HEK293 (cell line): ENCODE measurements around the gene SGMS1.

Experiments used
- BCL11B ChIP-seq: fragments of 450-650 bp; formaldehyde crosslinking; IDR thresholded peaks from 2 replicates; pipeline ENCODE4 v1.5.1; 2016; ENCODE audit warnings: low read depth, missing biosample characterization, missing genetic modification characterization
- KLF10 ChIP-seq: fragments of 450-650 bp; IDR thresholded peaks from 2 replicates; pipeline ENCODE4 v1.5.1; 2018; ENCODE audit warnings: missing biosample characterization, mild to moderate bottlenecking, missing genetic modification characterization
- KLF8 ChIP-seq: fragments of 450-650 bp; formaldehyde crosslinking; IDR thresholded peaks from 2 replicates; pipeline ENCODE4 v1.5.1; 2016; ENCODE audit warnings: missing biosample characterization, missing genetic modification characterization
- OSR2 ChIP-seq: fragments of 450-650 bp; formaldehyde crosslinking; IDR thresholded peaks from 2 replicates; pipeline ENCODE4 v1.5.1; 2016; ENCODE audit warnings: missing biosample characterization, missing genetic modification characterization
- PRDM1 ChIP-seq: fragments of 450-650 bp; formaldehyde crosslinking; IDR thresholded peaks from 2 replicates; pipeline ENCODE4; 2016; ENCODE audit warnings: missing biosample characterization, missing genetic modification characterization
- REPIN1 ChIP-seq: fragments of 450-650 bp; formaldehyde crosslinking; IDR thresholded peaks from 2 replicates; pipeline ENCODE4 v1.5.1; 2017; ENCODE audit warnings: missing biosample characterization, missing genetic modification characterization, low read depth
- SP2 ChIP-seq: fragments of 450-650 bp; formaldehyde crosslinking; IDR thresholded peaks from 2 replicates; pipeline ENCODE4 v1.5.1; 2016; ENCODE audit warnings: missing biosample characterization, missing genetic modification characterization
- WT1 ChIP-seq: fragments of 450-650 bp; formaldehyde crosslinking; IDR thresholded peaks from 2 replicates; pipeline ENCODE4 v1.5.1; 2016; ENCODE audit warnings: missing biosample characterization, missing genetic modification characterization
- YY2 ChIP-seq: fragments of 450-650 bp; formaldehyde crosslinking; IDR thresholded peaks from 2 replicates; pipeline ENCODE4 v1.5.1; 2016; ENCODE audit warnings: missing biosample characterization, missing genetic modification characterization
- ZBTB48 ChIP-seq: fragments of 450-650 bp; formaldehyde crosslinking; IDR thresholded peaks from 2 replicates; pipeline ENCODE4 v1.5.1; 2016; ENCODE audit warnings: missing biosample characterization, missing genetic modification characterization
- ZFP41 ChIP-seq: fragments of 450-650 bp; formaldehyde crosslinking; IDR thresholded peaks from 2 replicates; pipeline ENCODE4 v1.5.1; 2016; ENCODE audit warnings: missing biosample characterization, missing genetic modification characterization, borderline replicate concordance
- ZIC2 ChIP-seq: fragments of 450-650 bp; formaldehyde crosslinking; IDR thresholded peaks from 2 replicates; pipeline ENCODE4 v1.5.1; 2016; ENCODE audit warnings: missing biosample characterization, missing genetic modification characterization
- ZNF155 ChIP-seq: fragments of 450-650 bp; formaldehyde crosslinking; IDR thresholded peaks from 2 replicates; pipeline ENCODE4 v1.5.1; 2016; ENCODE audit warnings: missing biosample characterization, missing genetic modification characterization
- ZNF214 ChIP-seq: fragments of 450-650 bp; formaldehyde crosslinking; IDR thresholded peaks from 2 replicates; pipeline ENCODE4 v1.5.1; 2017; ENCODE audit warnings: missing biosample characterization, mild to moderate bottlenecking, missing genetic modification characterization, borderline replicate concordance
- ZNF223 ChIP-seq: fragments of 450-650 bp; formaldehyde crosslinking; IDR thresholded peaks from 2 replicates; pipeline ENCODE4 v1.5.1; 2016; ENCODE audit warnings: missing biosample characterization, missing genetic modification characterization
- ZNF23 ChIP-seq: fragments of 450-650 bp; formaldehyde crosslinking; IDR thresholded peaks from 2 replicates; pipeline ENCODE4 v1.5.1; 2016; ENCODE audit warnings: missing biosample characterization, missing genetic modification characterization, borderline replicate concordance
- ZNF266 ChIP-seq: fragments of 450-650 bp; formaldehyde crosslinking; IDR thresholded peaks from 2 replicates; pipeline ENCODE4 v1.5.1; 2016; ENCODE audit warnings: missing biosample characterization, missing genetic modification characterization, low read depth
- ZNF558 ChIP-seq: fragments of 450-650 bp; formaldehyde crosslinking; IDR thresholded peaks from 2 replicates; pipeline ENCODE4 v1.5.1; 2016; ENCODE audit warnings: missing biosample characterization, missing genetic modification characterization
- ZNF621 ChIP-seq: fragments of 450-650 bp; formaldehyde crosslinking; IDR thresholded peaks from 2 replicates; pipeline ENCODE4 v1.5.1; 2017; ENCODE audit warnings: missing biosample characterization, missing genetic modification characterization
- ZNF629 ChIP-seq: fragments of 450-650 bp; formaldehyde crosslinking; IDR thresholded peaks from 2 replicates; pipeline ENCODE4 v1.5.1; 2017; ENCODE audit warnings: missing biosample characterization, missing genetic modification characterization
- ZNF660 ChIP-seq: fragments of 450-650 bp; IDR thresholded peaks from 2 replicates; pipeline ENCODE4 v1.5.1; 2018; ENCODE audit warnings: missing biosample characterization, mild to moderate bottlenecking, missing genetic modification characterization
- ZNF768 ChIP-seq: fragments of 450-650 bp; formaldehyde crosslinking; IDR thresholded peaks from 2 replicates; pipeline ENCODE4 v1.5.1; 2018; ENCODE audit warnings: missing biosample characterization, mild to moderate bottlenecking, missing genetic modification characterization
- ZSCAN16 ChIP-seq: fragments of 450-650 bp; formaldehyde crosslinking; IDR thresholded peaks from 2 replicates; pipeline ENCODE4 v1.5.1; 2016; ENCODE audit warnings: missing biosample characterization, missing genetic modification characterization
- TF ChIP-seq, protein P1 (sequence below): fragments of 450-650 bp; formaldehyde crosslinking; IDR thresholded peaks from 2 replicates; pipeline ENCODE4 v1.5.1; 2017; ENCODE audit warnings: missing biosample characterization, missing genetic modification characterization
- TF ChIP-seq, protein P2 (sequence below): fragments of 450-650 bp; formaldehyde crosslinking; IDR thresholded peaks from 2 replicates; pipeline ENCODE4 v1.5.1; 2016; ENCODE audit warnings: missing biosample characterization, missing genetic modification characterization
- TF ChIP-seq, protein P3 (sequence below): fragments of 450-650 bp; formaldehyde crosslinking; IDR thresholded peaks from 2 replicates; pipeline ENCODE4 v1.5.1; 2016; ENCODE audit warnings: missing biosample characterization, missing genetic modification characterization
- TF ChIP-seq, protein P4 (sequence below): fragments of 450-650 bp; formaldehyde crosslinking; IDR thresholded peaks from 2 replicates; pipeline ENCODE4 v1.5.1; 2016; ENCODE audit warnings: missing biosample characterization, missing genetic modification characterization

The SGMS1 gene

DNA sequence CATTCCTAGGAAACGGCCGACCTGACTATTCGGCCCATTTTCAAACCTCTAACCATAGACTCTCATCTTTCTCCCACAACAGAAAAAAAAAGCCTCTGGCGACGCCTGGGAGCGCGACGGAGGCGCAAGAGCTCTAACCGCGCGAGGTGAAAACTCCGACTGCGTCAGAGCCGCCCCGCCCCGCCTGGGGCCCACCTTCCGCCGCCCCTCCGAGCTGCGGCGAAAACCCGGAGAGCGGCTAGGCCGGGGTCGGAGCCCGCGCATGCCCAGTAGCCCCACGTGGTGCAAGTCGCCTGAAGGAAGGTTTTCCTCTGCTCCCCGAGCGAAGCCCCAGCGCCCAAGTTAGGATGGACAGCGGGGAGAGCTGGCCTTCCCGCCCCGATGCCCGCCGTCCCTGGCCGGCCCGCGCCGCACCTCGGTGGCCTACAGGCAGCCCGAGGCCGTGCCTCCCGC lies 683 bp upstream of the SGMS1 start (continued):
- TF ChIP-seq, protein P1, sequence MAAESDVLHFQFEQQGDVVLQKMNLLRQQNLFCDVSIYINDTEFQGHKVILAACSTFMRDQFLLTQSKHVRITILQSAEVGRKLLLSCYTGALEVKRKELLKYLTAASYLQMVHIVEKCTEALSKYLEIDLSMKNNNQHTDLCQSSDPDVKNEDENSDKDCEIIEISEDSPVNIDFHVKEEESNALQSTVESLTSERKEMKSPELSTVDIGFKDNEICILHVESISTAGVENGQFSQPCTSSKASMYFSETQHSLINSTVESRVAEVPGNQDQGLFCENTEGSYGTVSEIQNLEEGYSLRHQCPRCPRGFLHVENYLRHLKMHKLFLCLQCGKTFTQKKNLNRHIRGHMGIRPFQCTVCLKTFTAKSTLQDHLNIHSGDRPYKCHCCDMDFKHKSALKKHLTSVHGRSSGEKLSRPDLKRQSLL (tag by site-specific recombination): peak; percentile 27
- TF ChIP-seq YY2 (no peak), ZNF629 (tag by site-specific recombination) (peak; percentile 77), ZFP41 (no peak), SP2 (tag by site-specific recombination) (peak; percentile 75), ZNF558 (no peak; the same call in 1 of the 2 replicates), ZNF223 (tag by site-specific recombination) (no peak), ZBTB48 (tag by site-specific recombination) (0 out of 2 replicates have a peak, but pooled peaks have one; percentile 71), ZNF266 (no peak), OSR2 (0 out of 2 replicates have a peak, but pooled peaks have one; percentile 8), PRDM1 (tag by site-specific recombination) (no peak), WT1 (tag by site-specific recombination) (peak; percentile 29; the same call in 1 of the 2 replicates), ZNF155 (tag by site-specific recombination) (no peak), REPIN1 (tag by site-specific recombination) (no peak), ZNF768 (tag by site-specific recombination) (no peak), BCL11B (no peak), ZSCAN16 (tag by site-specific recombination) (no peak), KLF10 (tag by site-specific recombination) (peak; percentile 86; the same call in 1 of the 2 replicates), ZIC2 (tag by site-specific recombination) (peak; percentile 26; the same call in 1 of the 2 replicates), ZNF23 (tag by site-specific recombination) (no peak), ZNF214 (no peak), ZNF621 (no peak), KLF8 (tag by site-specific recombination) (peak; percentile 98), ZNF660 (tag by site-specific recombination) (peak; percentile 39; the same call in 1 of the 2 replicates)
- TF ChIP-seq, protein P2, sequence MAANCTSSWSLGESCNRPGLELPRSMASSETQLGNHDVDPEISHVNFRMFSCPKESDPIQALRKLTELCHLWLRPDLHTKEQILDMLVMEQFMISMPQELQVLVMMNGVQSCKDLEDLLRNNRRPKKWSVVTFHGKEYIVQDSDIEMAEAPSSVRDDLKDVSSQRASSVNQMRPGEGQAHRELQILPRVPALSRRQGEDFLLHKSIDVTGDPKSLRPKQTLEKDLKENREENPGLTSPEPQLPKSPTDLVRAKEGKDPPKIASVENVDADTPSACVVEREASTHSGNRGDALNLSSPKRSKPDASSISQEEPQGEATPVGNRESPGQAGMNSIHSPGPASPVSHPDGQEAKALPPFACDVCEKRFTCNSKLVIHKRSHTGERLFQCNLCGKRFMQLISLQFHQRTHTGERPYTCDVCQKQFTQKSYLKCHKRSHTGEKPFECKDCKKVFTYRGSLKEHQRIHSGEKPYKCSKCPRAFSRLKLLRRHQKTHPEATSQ: no peak
- TF ChIP-seq, protein P3, sequence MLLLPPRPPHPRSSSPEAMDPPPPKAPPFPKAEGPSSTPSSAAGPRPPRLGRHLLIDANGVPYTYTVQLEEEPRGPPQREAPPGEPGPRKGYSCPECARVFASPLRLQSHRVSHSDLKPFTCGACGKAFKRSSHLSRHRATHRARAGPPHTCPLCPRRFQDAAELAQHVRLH: peak; percentile 47; the same call in 1 of the 2 replicates
- TF ChIP-seq, protein P4, sequence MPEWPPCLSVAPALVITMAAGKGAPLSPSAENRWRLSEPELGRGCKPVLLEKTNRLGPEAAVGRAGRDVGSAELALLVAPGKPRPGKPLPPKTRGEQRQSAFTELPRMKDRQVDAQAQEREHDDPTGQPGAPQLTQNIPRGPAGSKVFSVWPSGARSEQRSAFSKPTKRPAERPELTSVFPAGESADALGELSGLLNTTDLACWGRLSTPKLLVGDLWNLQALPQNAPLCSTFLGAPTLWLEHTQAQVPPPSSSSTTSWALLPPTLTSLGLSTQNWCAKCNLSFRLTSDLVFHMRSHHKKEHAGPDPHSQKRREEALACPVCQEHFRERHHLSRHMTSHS (tag by site-specific recombination): no peak
